OCI-LY1 (cell line): ENCODE measurements around the gene CRYGN.

ENCODE experiments used
- CTCF ChIP-seq: fragments of 200-600 bp; sonication (generic), shearing (Covaris generic); IDR thresholded peaks from 2 replicates; pipeline ENCODE4 v1.5.1; 2017; ENCODE audit warnings: mild to moderate bottlenecking, antibody characterized with exemption, low read length, moderate library complexity, mixed read lengths
- EZH2 ChIP-seq: fragments of 200-600 bp; sonication (generic), shearing (Covaris generic); IDR thresholded peaks from 2 replicates; pipeline ENCODE4 v1.8.0; 2017; ENCODE audit warnings: borderline replicate concordance, mixed run types, mild to moderate bottlenecking, antibody characterized with exemption, low read length, moderate library complexity, mixed read lengths

GRCh38 chr7:151384776-151385625 lies 54.9 kb downstream of the CRYGN start:
- TF ChIP-seq CTCF (no peak), EZH2 (no peak)
